Measurements from ENCODE around the gene ADGRV1.

The ADGRV1 gene

DNA sequence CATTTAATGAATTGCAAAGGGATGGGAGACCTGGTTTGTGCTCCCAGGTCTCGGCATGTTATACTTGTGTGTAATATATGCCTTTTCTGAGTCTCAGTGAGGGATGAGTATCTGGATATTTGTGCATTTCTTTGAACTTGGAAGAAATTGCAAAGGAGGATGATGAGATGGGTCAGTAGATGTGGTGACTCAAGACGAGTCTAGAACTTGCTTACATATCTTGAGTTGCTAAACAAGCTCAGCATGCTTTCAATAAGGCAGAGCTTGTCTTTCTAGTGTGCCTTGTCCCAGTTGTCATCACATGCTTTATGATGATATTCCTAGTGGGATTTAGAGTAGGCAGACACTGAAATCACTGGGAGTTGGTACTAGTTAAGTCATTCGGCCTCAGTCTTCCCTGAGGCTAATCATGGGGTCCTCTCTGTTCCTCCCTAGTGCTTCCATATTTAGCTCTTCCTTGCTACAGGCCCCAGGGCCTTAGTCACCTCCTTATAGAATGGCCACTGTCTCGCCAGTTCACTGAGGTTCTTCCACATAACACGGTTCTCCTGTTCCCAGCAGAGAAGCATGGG lies 602.2 kb downstream of the ADGRV1 start:
- Mint-ChIP-seq H3K4me3 (no peak overlapping the region), H3K36me3 (no peaks in the 10 kb centered on the region)

DNA sequence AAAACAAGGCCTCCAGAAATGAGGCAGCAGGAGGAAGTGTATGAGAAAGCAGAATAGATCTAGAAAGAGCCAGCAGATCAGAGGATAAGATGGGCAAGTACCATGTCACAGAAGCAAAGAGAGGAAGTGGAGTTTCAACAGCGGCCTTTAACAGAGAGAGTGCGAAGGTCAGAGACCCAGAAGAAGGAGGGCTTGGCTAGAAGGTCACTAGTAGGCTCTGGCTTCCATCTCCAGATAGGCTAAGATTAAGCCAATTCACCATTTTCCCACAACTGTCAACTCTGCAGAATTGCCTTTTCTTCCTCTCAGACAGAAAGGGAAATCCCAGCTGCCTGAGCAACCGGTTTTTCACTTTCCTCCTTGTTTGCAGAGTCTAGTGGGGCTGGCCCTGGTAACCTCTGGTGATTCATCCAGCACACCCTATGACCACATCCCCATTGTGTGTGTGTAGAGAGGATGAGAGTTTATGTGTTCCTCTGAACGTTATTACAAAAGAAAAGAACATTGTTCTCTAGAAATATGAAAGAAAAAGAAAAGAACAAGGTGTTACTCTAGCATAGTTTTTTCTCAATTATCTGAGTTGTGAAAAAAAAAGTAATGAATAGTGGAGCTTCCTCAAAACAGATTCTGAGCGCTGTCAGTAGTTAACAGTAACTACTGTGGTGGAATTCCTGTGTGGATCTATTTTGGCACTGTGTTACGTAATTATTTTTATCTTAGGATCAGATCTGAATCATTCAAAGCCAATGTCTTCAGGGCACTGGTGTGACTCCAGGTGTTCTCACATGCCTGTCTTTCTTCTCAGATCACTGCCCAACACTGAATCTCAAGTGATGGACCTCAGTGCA lies 604.2 kb downstream of the ADGRV1 start:
- H3K9me3 Mint-ChIP-seq, result no peaks in the 10 kb centered on the region
- no peaks in the 10 kb centered on the region for H3K36me3 Mint-ChIP-seq
- H3K27ac Mint-ChIP-seq, result peak overlapping the region; percentile 79
- H3K27me3 Mint-ChIP-seq, result no peaks in the 10 kb centered on the region
- H3K4me3 Mint-ChIP-seq, result peak overlapping the region; percentile 56
- H3K4me1 Mint-ChIP-seq, result peaks cover 27% of the 10 kb centered on the region

More for the DNA sequence above, 602.2 kb downstream of the ADGRV1 start:
- Mint-ChIP-seq H3K9me3 (no peaks in the 10 kb centered on the region), H3K4me1 (peaks cover 27% of the 10 kb centered on the region), H3K27ac (no peak overlapping the region), H3K27me3 (no peaks in the 10 kb centered on the region)

DNA sequence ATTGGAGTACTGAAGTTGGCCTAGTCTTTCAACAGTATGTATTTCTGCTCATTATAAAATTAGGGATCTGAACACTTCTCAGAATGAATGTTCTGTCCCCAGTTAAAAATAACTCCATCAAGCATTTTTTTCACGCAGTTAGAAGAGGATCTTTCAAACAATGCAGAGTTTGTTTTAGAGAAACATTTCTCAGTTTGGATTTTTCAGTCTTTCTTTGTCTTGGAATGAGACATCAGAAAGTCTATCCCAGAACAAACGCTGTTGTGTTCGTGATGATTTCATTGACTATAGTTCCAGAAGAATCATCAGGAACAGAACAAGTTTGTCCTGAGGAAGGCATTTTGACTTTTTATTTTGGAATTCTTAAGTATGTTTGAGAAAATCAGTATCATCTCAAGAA lies 605.8 kb downstream of the ADGRV1 start:
- no peaks in the 10 kb centered on the region for H3K27me3 Mint-ChIP-seq
- no peaks in the 10 kb centered on the region for H3K36me3 Mint-ChIP-seq
- peaks cover 21% of the 10 kb centered on the region for H3K4me1 Mint-ChIP-seq
- no peak overlapping the region for H3K27ac Mint-ChIP-seq
- no peaks in the 10 kb centered on the region for H3K9me3 Mint-ChIP-seq
- no peak overlapping the region for H3K4me3 Mint-ChIP-seq

DNA sequence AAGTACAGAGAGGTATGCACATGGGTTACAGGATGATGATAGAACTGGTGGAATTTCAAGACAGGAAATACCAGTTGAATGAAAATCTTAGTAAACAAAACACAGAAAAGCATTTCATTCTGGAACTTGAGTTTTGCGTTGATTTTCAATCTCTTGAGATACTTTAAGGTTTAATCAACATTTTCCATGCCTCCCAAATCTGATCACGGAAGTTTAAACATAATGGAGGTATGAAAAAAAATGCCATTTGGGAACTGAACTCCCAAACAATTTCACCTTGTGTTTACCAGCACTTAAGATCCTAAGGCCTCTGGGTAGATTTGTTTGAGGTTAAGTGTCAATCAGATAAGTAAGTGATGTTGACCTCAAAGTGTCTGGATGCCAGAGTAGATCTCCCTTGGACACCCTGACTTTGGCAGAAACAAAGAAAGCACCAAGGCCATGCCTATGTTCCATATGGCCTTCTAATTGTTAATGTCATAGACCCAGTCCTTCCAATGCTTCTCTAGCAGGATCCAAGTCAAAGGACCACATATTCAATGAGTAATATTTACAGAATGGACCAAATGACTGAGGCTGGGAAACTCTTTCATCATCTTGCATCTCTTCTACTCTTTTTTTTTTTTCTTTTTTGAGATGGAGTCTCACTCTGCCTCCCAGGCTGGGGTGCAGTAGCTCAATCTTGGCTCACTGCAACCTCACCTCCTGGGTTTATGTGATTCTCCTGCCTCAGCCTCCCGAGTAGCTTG lies 607.6 kb downstream of the ADGRV1 start:
- H3K4me3 Mint-ChIP-seq, result no peak overlapping the region
- no peaks in the 10 kb centered on the region for H3K9me3 Mint-ChIP-seq
- H3K36me3 Mint-ChIP-seq, result peaks cover 2% of the 10 kb centered on the region
- no peak overlapping the region for H3K27ac Mint-ChIP-seq
- H3K4me1 Mint-ChIP-seq, result peaks cover 35% of the 10 kb centered on the region
- H3K27me3 Mint-ChIP-seq, result no peaks in the 10 kb centered on the region

DNA sequence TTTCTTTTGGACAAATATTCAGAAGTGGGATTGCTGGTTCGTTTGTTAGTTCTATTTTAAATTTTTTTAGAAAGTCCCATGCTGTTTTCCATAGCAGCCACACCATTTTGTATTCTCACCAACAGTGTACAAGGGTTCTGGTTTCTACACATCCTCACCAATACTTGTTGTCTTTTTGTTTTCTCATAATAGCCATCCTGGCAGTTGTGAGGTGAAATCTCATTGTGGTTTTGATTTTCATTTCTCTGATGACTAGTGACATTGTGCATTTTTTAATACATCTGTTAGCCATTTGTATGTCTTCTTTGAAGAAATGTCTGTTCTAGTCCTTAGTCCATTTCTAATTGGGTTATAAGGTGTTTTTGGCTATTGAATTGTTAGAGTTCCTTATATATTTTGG lies 610.3 kb downstream of the ADGRV1 start:
- H3K36me3 Mint-ChIP-seq, result peaks cover 2% of the 10 kb centered on the region
- H3K9me3 Mint-ChIP-seq, result no peaks in the 10 kb centered on the region
- peak overlapping the region; percentile 35 for H3K27ac Mint-ChIP-seq
- H3K4me1 Mint-ChIP-seq, result peaks cover 14% of the 10 kb centered on the region
- H3K4me3 Mint-ChIP-seq, result no peak overlapping the region
- H3K27me3 Mint-ChIP-seq, result no peaks in the 10 kb centered on the region

DNA sequence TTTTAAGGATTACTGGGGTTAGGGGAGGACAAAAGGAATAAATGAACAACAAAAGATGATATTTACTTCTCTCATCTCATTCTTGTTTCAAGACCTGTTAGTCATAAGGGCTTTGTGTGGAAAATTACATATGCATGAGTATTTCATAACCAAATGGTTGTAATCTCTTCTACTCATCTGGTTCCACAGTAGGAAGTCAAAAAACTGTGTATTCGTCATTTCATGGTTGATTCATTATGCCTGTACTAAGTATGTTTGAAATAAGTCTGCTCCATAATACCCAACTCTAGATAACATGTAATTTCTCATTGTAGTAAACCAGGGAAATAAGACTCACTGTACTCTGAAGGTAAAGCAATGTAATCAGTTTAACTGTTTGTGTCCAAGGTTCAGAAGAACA lies 611.7 kb downstream of the ADGRV1 start:
- peak overlapping the region; percentile 83 for H3K27ac Mint-ChIP-seq
- H3K36me3 Mint-ChIP-seq, result peaks cover 2% of the 10 kb centered on the region
- peaks cover 14% of the 10 kb centered on the region for H3K4me1 Mint-ChIP-seq
- H3K27me3 Mint-ChIP-seq, result no peaks in the 10 kb centered on the region
- peak overlapping the region; percentile 0 for H3K4me3 Mint-ChIP-seq
- no peaks in the 10 kb centered on the region for H3K9me3 Mint-ChIP-seq

DNA sequence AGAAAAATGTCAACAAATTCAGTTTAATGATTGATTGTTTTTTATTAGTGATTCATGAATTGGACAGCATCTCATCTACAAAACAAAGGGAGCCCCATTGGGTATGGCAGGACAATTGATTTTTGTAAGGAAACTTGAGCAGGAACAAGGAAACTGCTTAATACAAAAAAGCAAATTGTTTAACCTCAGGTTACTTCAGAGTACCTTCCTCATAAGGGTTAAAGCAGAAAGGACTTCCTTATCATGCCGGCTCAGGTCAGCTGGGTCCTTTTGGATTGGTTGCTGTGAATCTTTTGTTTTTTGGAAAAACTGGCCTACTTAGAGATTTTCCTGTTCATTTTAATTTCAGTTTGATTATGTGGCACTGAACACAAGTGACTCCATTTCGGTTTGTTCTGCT lies 612.7 kb downstream of the ADGRV1 start:
- H3K4me1 Mint-ChIP-seq, result peaks cover 14% of the 10 kb centered on the region
- no peaks in the 10 kb centered on the region for H3K9me3 Mint-ChIP-seq
- no peak overlapping the region for H3K4me3 Mint-ChIP-seq
- H3K36me3 Mint-ChIP-seq, result peaks cover 2% of the 10 kb centered on the region
- H3K27me3 Mint-ChIP-seq, result no peaks in the 10 kb centered on the region
- no peak overlapping the region for H3K27ac Mint-ChIP-seq

DNA sequence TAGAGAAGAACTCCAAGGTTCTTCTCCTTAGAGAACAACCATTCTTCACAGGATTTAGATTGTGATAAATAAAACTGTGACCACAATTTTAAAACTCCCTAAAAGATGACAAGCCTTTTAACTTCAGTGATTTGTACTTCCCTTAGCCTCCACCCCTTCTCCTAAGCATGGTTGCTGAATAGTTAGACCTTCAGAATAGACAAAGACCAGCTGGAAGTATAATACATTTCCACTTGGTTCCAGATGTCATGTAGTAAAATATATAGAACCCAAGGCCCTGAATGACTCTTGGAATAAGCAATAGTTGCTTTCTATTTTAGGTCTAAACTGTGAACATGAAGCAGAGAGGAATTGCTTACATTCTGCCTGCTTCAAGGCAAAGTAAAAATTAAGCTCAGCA lies 615.8 kb downstream of the ADGRV1 start:
- H3K27me3 Mint-ChIP-seq, result no peaks in the 10 kb centered on the region
- H3K27ac Mint-ChIP-seq, result no peak overlapping the region
- H3K4me1 Mint-ChIP-seq, result peaks cover 21% of the 10 kb centered on the region
- no peaks in the 10 kb centered on the region for H3K9me3 Mint-ChIP-seq
- H3K36me3 Mint-ChIP-seq, result peaks cover 2% of the 10 kb centered on the region
- H3K4me3 Mint-ChIP-seq, result no peak overlapping the region

DNA sequence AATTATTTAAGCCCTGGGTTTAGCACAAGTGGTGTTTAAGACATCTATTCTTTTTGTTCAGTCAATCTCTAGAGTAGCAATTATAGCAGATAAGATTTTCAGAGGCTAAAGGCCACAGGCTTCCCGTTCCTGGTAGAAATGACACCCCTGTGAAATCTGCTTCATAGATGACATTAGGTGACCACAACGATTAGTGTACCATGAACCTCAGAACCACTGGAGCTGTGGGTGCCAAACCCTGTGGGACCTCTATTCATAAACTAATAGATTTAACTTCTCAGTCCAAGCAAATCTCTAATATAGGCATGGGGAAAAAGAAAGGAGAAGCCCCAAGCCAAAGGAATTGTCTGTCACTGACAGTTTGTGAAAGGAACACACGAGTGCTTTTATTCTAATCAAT lies 617.1 kb downstream of the ADGRV1 start:
- Mint-ChIP-seq H3K9me3 (no peaks in the 10 kb centered on the region), H3K4me1 (peaks cover 8% of the 10 kb centered on the region), H3K27me3 (no peaks in the 10 kb centered on the region), H3K36me3 (no peaks in the 10 kb centered on the region), H3K4me3 (no peak overlapping the region), H3K27ac (no peak overlapping the region)

DNA sequence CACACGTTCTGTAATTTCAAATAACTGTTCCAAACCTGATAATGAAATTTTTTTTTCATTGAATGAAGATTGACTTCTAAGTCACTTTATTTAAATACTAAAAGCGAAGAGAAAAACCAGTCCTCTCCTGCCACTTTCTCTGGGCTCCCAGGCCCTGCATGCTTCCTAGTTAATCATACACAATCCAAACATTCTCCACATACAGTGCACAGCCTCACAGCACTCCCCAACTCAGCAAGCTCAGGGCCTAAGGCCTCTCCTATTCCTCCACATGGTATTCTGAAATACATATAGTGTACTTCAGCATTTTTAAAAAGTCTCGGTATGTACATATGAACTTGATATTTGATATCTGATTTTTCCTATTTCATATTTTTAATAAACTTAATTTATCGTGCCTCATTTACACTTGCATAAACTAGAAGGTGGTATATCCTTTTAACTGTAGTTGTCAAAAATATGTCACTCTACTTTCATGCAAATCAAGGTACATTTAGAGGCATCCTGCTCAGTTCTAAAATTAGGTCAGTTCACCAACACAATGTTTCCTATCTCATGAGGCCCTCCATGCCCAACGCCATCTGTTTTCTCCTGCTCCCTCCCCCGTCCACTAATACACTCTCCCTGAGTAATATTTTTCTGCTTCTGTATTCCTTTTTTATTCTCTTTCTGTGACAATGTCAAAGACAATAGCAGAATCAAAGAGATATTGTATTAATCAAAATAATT lies 617.9 kb downstream of the ADGRV1 start:
- H3K27ac Mint-ChIP-seq, result no peak overlapping the region
- H3K4me1 Mint-ChIP-seq, result peaks cover 7% of the 10 kb centered on the region
- no peaks in the 10 kb centered on the region for H3K9me3 Mint-ChIP-seq
- no peaks in the 10 kb centered on the region for H3K27me3 Mint-ChIP-seq
- no peak overlapping the region for H3K4me3 Mint-ChIP-seq
- no peaks in the 10 kb centered on the region for H3K36me3 Mint-ChIP-seq

DNA sequence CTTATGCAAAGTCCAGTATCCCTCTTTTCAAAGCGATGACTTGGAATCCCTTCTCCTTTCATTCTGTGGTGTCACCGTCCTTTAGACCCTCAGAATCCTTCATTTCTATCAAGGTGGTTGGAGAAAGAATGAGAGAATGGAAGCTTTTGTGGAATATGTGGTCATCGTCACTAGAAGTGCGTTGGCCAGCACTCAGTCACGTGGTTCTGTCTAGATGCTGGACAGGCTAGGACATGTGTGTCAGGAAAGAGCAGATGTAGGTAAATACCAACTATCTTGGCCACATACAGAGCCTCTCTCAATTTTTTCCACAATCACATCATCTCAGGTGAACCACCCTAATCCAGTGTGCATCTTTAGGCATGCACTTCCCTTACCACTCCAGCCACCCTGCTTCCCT lies 618.5 kb downstream of the ADGRV1 start:
- H3K4me3 Mint-ChIP-seq, result no peak overlapping the region
- H3K27ac Mint-ChIP-seq, result no peak overlapping the region
- H3K27me3 Mint-ChIP-seq, result no peaks in the 10 kb centered on the region
- no peaks in the 10 kb centered on the region for H3K9me3 Mint-ChIP-seq
- H3K4me1 Mint-ChIP-seq, result peaks cover 7% of the 10 kb centered on the region
- H3K36me3 Mint-ChIP-seq, result no peaks in the 10 kb centered on the region

DNA sequence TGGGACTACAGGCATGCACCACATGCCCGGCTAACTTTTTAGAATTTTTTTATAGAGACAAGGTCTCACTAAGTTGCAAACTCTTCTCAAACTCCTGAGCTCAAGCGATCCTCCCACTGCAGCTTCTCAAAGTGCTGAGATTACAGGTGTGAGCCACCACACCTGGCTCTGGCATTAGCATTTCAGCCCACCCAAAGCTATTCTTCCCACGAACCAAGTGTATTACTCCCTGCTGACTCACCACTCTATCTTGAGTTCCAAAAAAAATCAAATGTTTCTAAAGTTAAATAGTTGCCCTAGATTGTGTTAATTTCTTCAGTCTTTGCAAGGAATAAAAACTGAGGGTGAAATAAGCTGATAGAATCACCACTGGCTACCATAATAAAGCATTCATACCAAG lies 619.0 kb downstream of the ADGRV1 start:
- no peak overlapping the region for H3K4me3 Mint-ChIP-seq
- no peaks in the 10 kb centered on the region for H3K36me3 Mint-ChIP-seq
- H3K27ac Mint-ChIP-seq, result peak overlapping the region; percentile 30
- H3K27me3 Mint-ChIP-seq, result no peaks in the 10 kb centered on the region
- H3K4me1 Mint-ChIP-seq, result peaks cover 7% of the 10 kb centered on the region
- no peaks in the 10 kb centered on the region for H3K9me3 Mint-ChIP-seq

DNA sequence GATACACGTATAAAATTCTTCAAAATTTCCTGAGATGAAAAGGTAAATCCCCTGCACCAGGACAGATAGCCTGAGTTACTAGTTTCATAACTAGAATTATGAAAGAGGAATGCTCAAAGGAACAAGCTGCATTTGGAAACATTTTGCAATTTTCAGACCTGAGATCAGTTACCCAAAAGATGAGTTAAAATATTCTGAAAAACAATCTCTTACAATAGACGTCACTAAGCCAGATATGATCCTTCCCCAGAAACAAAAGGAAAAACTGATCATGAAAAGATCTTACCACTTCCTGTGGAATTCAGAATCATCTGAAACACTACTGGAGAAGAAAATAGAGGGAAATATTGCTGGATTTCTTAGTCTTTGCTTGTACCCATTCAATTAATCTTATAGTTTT lies 619.9 kb downstream of the ADGRV1 start:
- Mint-ChIP-seq H3K36me3 (no peaks in the 10 kb centered on the region), H3K9me3 (no peaks in the 10 kb centered on the region), H3K4me1 (peaks cover 8% of the 10 kb centered on the region), H3K27ac (no peak overlapping the region), H3K27me3 (no peaks in the 10 kb centered on the region), H3K4me3 (no peak overlapping the region)

DNA sequence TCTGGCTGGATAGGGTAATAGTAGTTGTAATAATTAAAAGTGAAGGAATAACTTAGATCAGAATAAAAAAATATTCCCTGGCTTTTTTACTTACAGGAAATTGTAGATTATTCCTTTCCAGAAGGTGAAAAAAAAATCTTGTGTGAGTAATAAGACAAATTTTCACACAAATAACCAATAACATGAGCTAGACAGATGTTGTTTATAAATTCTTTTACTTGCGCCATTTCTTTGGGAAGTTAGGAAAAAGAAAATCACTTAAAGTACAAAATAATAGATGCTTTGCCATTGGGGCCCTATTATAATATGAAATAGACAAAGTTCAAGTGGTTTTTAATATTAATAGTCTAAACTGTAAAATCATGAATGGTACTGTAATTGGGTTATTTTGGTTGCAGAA lies 620.4 kb downstream of the ADGRV1 start:
- Mint-ChIP-seq H3K36me3 (no peaks in the 10 kb centered on the region), H3K27ac (no peak overlapping the region), H3K9me3 (no peaks in the 10 kb centered on the region), H3K4me1 (peaks cover 14% of the 10 kb centered on the region), H3K4me3 (no peak overlapping the region), H3K27me3 (no peaks in the 10 kb centered on the region)

DNA sequence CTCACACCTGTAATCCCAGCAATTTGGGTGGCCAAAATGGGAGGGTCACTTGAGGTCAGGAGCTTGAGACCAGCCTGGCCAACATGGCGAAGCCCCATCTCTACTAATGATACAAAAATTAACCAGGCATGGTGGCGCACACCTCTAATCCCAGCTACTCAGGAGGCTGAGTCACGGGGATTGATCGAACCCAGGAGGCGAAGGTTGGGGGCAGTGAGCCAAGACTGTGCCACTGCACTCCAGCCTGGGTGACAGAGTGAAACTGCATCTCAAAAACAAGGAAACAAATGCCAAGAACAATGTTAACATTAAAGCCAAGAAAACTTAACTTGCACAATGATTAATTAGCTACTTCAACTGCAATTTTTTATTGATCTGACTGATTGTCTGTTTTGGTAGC lies 621.9 kb downstream of the ADGRV1 start:
- Mint-ChIP-seq H3K36me3 (no peaks in the 10 kb centered on the region), H3K4me3 (no peak overlapping the region), H3K9me3 (no peaks in the 10 kb centered on the region), H3K27me3 (no peaks in the 10 kb centered on the region), H3K27ac (no peak overlapping the region), H3K4me1 (peaks cover 16% of the 10 kb centered on the region)
